GM12878 (cell line): ENCODE measurements around the gene FAM98C. TPM values are rescaled to one million over a fixed set of nuclear protein-coding genes. Genes with fewer than 3 reads are reported as not detected.

Experiments
- ATAC-seq: fragments of 200-7000 bp; cut with Tn5 transposase; 3 replicates; pipeline ENCODE4 v1.9.1; 2020; ENCODE audit warnings: mild to moderate bottlenecking, moderate library complexity
- BruUV-seq: library from RNA; stranded (reverse); fragments of 400-500 nt; replicated peaks from 2 replicates; lab custom pipeline; 2021; lab: Mats Ljungman, UMichigan
- CTCF ChIA-PET: fragments of 300-600 bp; sonication (Branson Sonifier 250); formaldehyde crosslinking; extraction: SDS; loops from one replicate; lab custom pipeline; 2021; ENCODE audit warnings: inconsistent platforms; lab: Yijun Ruan, JAX
- POLR2A ChIA-PET: fragments of 350-600 bp; formaldehyde crosslinking; extraction: SDS; loops from one replicate; lab custom pipeline; 2021; ENCODE audit warnings: inconsistent platforms; lab: Charles Lee
- RAD21 ChIA-PET: fragments of 300-600 bp; sonication (Branson Sonifier 250); formaldehyde crosslinking; loops from one replicate; lab custom pipeline; 2023; ENCODE audit warnings: antibody characterized with exemption; ENCODE audit not compliant: unreplicated experiment; lab: Charles Lee
- SMC1A ChIA-PET: fragments of 300-600 bp; sonication (Branson Sonifier 250); formaldehyde crosslinking; loops from one replicate; lab custom pipeline; 2023; ENCODE audit not compliant: unreplicated experiment, uncharacterized antibody; lab: Charles Lee
- DNase-seq: peaks from one replicate; pipeline ENCODE4 v3.0.0-alpha.2; 2011; ENCODE audit warnings: low read depth, low spot score
- FAIRE-seq: peaks from 3 replicates; lab custom pipeline; 2011; peaks lifted over from hg19 to GRCh38; lab: Jason Lieb, UNC
- H2AFZ ChIP-seq: 2 replicates; pipeline ENCODE4 v1.6.0; 2011; ENCODE audit warnings: low read depth, low read length, control low read depth; ENCODE audit not compliant: control insufficient read depth
- H3K27ac ChIP-seq: 2 replicates; pipeline ENCODE4 v1.5.1; 2011; ENCODE audit warnings: control low read depth; ENCODE audit not compliant: control insufficient read depth, insufficient read depth
- H3K27me3 ChIP-seq, 2 experiments: replicated peaks in 1 of 2; 2 replicates each; pipeline versions ENCODE4 v1.6.0 to v1.6.1; 2011; ENCODE audit warnings: low read length in 1 of 2; ENCODE audit not compliant: control insufficient read depth in 2 of 2, insufficient read depth in 2 of 2
- H3K36me3 ChIP-seq, 2 experiments: 2 replicates each; pipeline ENCODE4 v1.5.1; 2011; ENCODE audit warnings: low read length in 1 of 2; ENCODE audit not compliant: control insufficient read depth in 2 of 2, insufficient read depth in 2 of 2
- H3K4me1 ChIP-seq: 2 replicates; pipeline ENCODE4 v1.6.1; 2011; ENCODE audit warnings: mild to moderate bottlenecking, low read length, moderate library complexity, mixed read lengths; ENCODE audit not compliant: control insufficient read depth, insufficient read depth
- H3K4me2 ChIP-seq: 2 replicates; pipeline ENCODE4 v1.6.0; 2011; ENCODE audit warnings: control low read depth; ENCODE audit not compliant: control insufficient read depth, insufficient read depth
- H3K4me3 ChIP-seq: fragments of 200-600 bp; sonication (generic); 2 replicates; pipeline ENCODE4 v1.5.1; 2016
- H3K79me2 ChIP-seq: 2 replicates; pipeline ENCODE4 v1.6.0; 2011; ENCODE audit warnings: low read length; ENCODE audit not compliant: control insufficient read depth, insufficient read depth
- H3K9ac ChIP-seq: 2 replicates; pipeline ENCODE4 v1.8.0; 2011; ENCODE audit warnings: low read length, control low read depth, mixed read lengths; ENCODE audit not compliant: control insufficient read depth, insufficient read depth
- H3K9me3 ChIP-seq: replicated peaks from 3 replicates; pipeline ENCODE4 v1.5.1; 2011; ENCODE audit warnings: mild to moderate bottlenecking, low read length; ENCODE audit not compliant: control insufficient read depth, insufficient read depth
- H4K20me1 ChIP-seq: 2 replicates; pipeline ENCODE4 v1.6.0; 2011; ENCODE audit not compliant: control insufficient read depth, insufficient read depth
- CEBPZ ChIP-seq: fragments of 150-350 bp; IDR thresholded peaks from 2 replicates; pipeline ENCODE4 v1.6.1; 2016; ENCODE audit warnings: low read depth, low read length
- EZH2 ChIP-seq: IDR thresholded peaks from 2 replicates; pipeline ENCODE4 v1.6.1; 2012; ENCODE audit warnings: low read depth, mild to moderate bottlenecking, control low read depth, inconsistent platforms, low read length, borderline replicate concordance; ENCODE audit not compliant: control insufficient read depth
- RELA ChIP-seq: fragments of 450-650 bp; IDR thresholded peaks from 2 replicates; pipeline ENCODE4 v1.8.0; 2014; ENCODE audit warnings: borderline replicate concordance; ENCODE audit not compliant: partially characterized antibody
- WRNIP1 ChIP-seq: IDR thresholded peaks from 2 replicates; pipeline ENCODE4 v1.6.1; 2011; ENCODE audit warnings: low read depth, low read length, improper control_type of control experiment, borderline replicate concordance
- WGBS: methylation state at CpG from one replicate; pipeline ENCODE4 v1.1.6; 2016; ENCODE audit warnings: low lambda C conversion rate; ENCODE audit not compliant: insufficient replicate concordance, insufficient coverage; ENCODE audit errors: missing lambda C conversion rate; 5-methylcytosine and 5-hydroxymethylcytosine counted together
- in situ Hi-C: fragments of 300-500 bp; cut with MboI; formaldehyde crosslinking; loops from 9 replicates; pipeline ENCODE4 v1.14.3; 2018; ENCODE audit warnings: mixed read lengths
- intact Hi-C: fragments of 100-400 bp; cut with micrococcal nuclease; formaldehyde crosslinking; loops from one replicate; pipeline ENCODE4 v1.14.2; 2022; ENCODE audit not compliant: unreplicated experiment
- polyA plus RNA-seq, 11 experiments: library from polyadenylated mRNA; depleted of rRNA in 4 of 11; unstranded in 6 of 11; stranded (reverse) in 5 of 11; fragments of >200 nt; fragmentation: Nextera tagmentation in 4 of 11; fragmentation: Illumina TruSeq in 1 of 11; extraction: Ambion mirVana in 4 of 11; extraction: Trizol in 1 of 11; gene quantifications; 1 replicate in 1 of 11; 2 replicates in 10 of 11; pipeline versions ENCODE4 v1.2.1 to v1.2.3, GENCODE V29; 2011 to 2016; ENCODE audit warnings: inconsistent platforms in 2 of 11, missing spikeins in 2 of 11, low read depth in 1 of 11
- total RNA-seq, 4 experiments: library from RNA; depleted of rRNA in 3 of 4; stranded (reverse); fragments of >200 nt in 3 of 4; fragmentation: Illumina TruSeq in 1 of 4; extraction: Trizol in 1 of 4; gene quantifications; 2 replicates each; pipeline versions ENCODE4 v1.2.1 to v1.2.3, GENCODE V29; 2013 to 2021

The FAM98C gene
- total and polyA plus RNA-seq, 10 of the 15 experiments (the other 5 are each of a cell fraction or from before 2014, with no cell fraction given), result 1.4 to 17.2 (median 9.5) TPM

- Histone ChIP-seq H3K27ac (no peak overlapping the region), H2AFZ (no peak overlapping the region), H3K79me2 (no peaks in the 10 kb centered on the region), H3K9me3 (no peaks in the 10 kb centered on the region), H3K27me3 (no peaks in the 10 kb centered on the region), H3K9ac (no peak overlapping the region), H4K20me1 (no peaks in the 10 kb centered on the region), H3K4me1 (no peaks in the 10 kb centered on the region), H3K4me2 (no peak overlapping the region), H3K4me3 (no peak overlapping the region), H3K36me3 (no peaks in the 10 kb centered on the region)
- SMC1A ChIA-PET, result no interaction called here
- WGBS, result 24% methylated on average over 6 of the region's 6 CpGs
- in situ Hi-C loops, result no loop called here
- no TSS peak for BruUV-seq
- ATAC-seq (no peak), DNase-seq (no peak), FAIRE-seq (no peak)
- RAD21 ChIA-PET, result interaction anchor here (0.7 kb wide), 1 partner anchor 63 kb away, joined by 3 read pairs; no protein-coding TSS in a partner anchor
- POLR2A ChIA-PET, result no interaction called here
- CTCF ChIA-PET, result interaction anchor here (0.7 to 2.2 kb wide), 2 partner anchors 34 to 163 kb away, joined by 4 to 6 read pairs; partner anchors contain the start of gene FAM98C
- intact Hi-C loops, result no loop called here
- no peak for TF ChIP-seq CEBPZ
- no peak for TF ChIP-seq WRNIP1
- no peak for TF ChIP-seq EZH2
- no peak for TF ChIP-seq RELA
Observed at GRCh38 chr19:38437295-38437694, 34.4 kb downstream of the FAM98C start.
